Prostate gland (tissue), 2 donors: ENCODE measurements around the gene IGSF22.

Source experiments
- CTCF ChIP-seq, 4 experiments: fragments of 200-600 bp in 2 of 4; fragments of 450-650 bp in 2 of 4; sonication (generic) in 2 of 4; IDR thresholded peaks; 1 replicate in 3 of 4; 2 replicates in 1 of 4; pipeline ENCODE4 v1.5.1; 2016 to 2019; ENCODE audit warnings: antibody characterized with exemption in 4 of 4, mild to moderate bottlenecking in 2 of 4, moderate library complexity in 2 of 4
- POLR2A ChIP-seq: fragments of 450-650 bp; IDR thresholded peaks from one replicate; pipeline ENCODE4 v1.6.1; 2016; ENCODE audit warnings: antibody characterized with exemption, mild to moderate bottlenecking

- TF ChIP-seq CTCF (IDR thresholded peaks at IDR 0.05): no peak
- no peak for TF ChIP-seq POLR2A
Observed at GRCh38 chr11:18668131-18668530, 57.9 kb downstream of the IGSF22 start.
